ENCODE results near the gene SLC26A1.

DNA sequence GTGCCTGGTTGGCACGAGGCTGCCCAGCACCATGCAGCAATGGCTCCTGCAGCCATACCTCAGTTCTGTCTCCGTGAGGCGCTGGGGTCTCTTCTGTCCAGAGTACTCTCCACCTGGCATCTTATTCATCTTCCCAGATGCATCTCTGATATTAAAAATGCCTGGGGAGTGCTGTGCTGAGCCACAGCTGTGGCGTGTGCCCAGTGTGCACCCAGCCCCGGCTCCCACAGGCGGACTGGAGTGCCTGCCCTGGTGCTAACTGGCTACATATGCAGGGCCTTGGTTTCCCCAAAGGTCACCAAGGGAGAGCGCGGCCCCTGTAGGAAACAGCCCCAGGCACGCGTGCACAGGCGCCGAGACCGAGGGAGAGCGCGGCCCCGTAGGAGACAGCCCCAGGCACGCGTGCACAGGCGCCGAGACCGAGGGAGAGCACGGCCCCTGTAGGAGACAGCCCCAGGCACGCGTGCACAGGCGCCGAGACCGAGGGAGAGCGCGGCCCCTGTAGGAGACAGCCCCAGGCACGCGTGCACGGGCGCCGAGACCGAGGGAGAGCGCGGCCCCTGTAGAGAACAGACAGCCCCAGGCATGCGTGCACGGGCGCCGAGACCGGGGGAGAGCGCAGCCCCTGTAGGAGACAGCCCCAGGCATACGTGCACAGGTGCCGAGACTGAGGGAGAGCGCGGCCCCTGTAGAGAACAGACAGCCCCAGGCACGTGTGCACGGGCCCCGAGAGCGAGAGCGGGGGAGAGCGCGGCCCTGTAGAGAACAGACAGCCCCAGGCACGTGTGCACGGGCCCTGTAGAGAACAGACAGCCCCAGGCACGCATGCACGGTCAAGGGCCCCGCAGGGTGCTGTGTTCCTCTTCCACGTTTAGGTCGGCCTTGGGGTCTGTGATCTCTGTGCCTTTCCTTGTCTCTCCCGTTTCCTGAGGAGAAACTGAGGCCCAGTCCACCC, 46.4 kb downstream of the SLC26A1 start:
- no peak for TF ChIP-seq SUZ12 (IDR thresholded peaks at IDR 0.05; ENCODE audit: extremely low read depth, insufficient read depth, insufficient read length)
- TF ChIP-seq ZNF274 (IDR thresholded peaks at IDR 0.05; ENCODE audit: low read depth, low read length) = no peak
- TF ChIP-seq YY1 (IDR thresholded peaks at IDR 0.05; ENCODE audit: insufficient read depth, insufficient read length) = no peak

All from NT2/D1 (cell line).